ENCODE results near the gene DMRTB1.

The DMRTB1 gene

DNA sequence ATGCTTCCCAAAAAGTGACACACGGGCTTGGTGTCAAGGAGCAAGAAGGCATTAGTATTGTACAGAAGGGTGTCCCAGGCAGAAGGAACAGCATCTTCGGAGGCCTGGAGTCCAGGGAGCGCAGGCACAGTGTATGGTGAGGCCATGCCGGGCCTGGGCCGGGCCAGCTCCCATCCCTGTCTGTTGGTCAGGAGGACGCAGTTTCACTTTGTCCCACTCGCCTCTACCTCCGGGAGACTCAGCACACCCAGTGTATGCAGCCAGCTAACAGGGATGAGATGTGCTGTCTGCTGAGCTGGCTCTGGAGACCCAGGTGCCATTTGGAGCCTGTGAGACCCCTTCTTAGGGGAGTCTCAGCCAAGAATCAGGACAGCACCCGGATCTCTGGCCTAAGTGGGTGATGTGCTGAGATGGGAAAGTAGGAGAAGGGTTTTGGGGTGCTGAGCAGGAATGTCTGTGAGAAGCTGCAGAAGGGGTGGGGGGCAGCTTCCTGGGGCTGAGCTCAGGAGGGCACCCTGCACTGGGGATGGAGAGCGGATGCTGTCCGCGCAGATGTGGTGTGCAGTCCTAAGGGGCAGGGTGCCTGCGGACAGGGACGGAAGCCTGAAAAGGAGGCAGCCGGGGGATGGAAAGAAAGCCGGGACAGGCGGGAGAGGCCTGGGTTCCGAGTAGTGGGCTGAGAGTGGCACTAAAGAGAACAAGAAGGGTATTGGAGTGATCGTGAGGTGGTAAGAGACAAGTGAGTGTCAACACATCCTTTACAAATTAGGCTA, 25.7 kb downstream of the DMRTB1 start:
- WGBS, 2 experiments, result 88 to 92% methylated on average over 19 of the region's 19 CpGs
- no peaks in the 10 kb centered on the region for H3K27me3 ChIP-seq (ENCODE audit: control insufficient read depth, insufficient read depth, low read length, poor library complexity, severe bottlenecking)

DNA sequence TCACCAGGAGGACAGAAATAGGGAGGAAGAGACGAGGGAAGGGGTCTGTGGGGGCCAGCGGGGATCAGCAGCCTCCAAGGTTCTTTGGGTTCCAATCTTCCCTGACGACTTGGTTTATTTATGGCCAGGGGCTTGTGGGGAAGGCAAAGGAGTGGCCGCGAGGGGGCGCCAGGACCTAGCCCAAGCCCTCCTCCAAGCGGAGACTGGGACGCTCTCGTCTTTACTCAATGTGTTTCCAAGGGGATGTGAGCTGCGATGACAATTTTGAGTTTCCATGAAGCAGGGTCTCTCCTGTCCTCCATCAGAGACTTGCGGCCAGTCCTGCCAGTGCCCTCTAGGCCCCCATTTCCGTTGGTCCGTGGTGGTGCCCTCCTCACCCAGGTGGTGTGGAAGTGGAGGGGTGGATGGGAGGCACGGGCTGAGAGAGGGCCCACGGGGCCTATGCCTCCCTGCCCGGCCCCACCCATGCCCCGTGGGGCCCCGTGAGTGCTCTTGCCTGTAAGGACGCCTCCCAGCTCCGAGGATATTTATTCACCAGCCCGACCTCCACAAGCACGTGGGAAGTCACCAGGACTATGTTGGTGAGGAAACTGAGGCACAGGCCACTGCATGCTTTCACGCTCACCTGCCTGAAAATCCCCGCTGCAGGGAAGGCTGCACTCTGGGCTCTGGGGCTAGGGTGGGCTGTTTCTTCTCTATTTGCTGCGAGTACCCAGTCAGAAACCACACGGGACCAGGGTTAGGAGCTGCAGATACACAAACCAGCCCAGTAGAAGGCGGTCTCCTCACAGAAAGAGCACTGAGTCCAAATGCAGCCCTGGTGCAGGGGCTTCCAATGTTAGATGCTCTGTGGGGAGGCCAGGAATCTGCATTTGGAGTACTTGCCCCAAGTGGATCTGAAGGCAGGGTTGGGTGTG, 26.5 kb downstream of the DMRTB1 start:
- Histone ChIP-seq H3K4me3 (ENCODE audit: insufficient read depth, low read depth, low read length) (no peak overlapping the region), H3K4me1 (ENCODE audit: control insufficient read depth, insufficient read depth, low read length) (no peaks in the 10 kb centered on the region), H3K36me3 (ENCODE audit: control insufficient read depth, insufficient read depth, low read length) (no peaks in the 10 kb centered on the region), H3K27me3 (ENCODE audit: control insufficient read depth, insufficient read depth, low read length, poor library complexity, severe bottlenecking) (no peaks in the 10 kb centered on the region), H3K9me3 (ENCODE audit: control insufficient read depth, low read length) (no peaks in the 10 kb centered on the region), H3K27ac (ENCODE audit: insufficient read depth, low read depth, low read length, poor library complexity, severe bottlenecking) (no peak overlapping the region)
- 37 to 39% methylated on average over 27 of the region's 27 CpGs for WGBS, 2 experiments

More for the DNA sequence above, 25.7 kb downstream of the DMRTB1 start:
- Histone ChIP-seq H3K36me3 (ENCODE audit: control insufficient read depth, insufficient read depth, low read length) (no peaks in the 10 kb centered on the region), H3K27ac (ENCODE audit: insufficient read depth, low read depth, low read length, poor library complexity, severe bottlenecking) (no peak overlapping the region), H3K9me3 (ENCODE audit: control insufficient read depth, low read length) (no peaks in the 10 kb centered on the region), H3K4me3 (ENCODE audit: insufficient read depth, low read depth, low read length) (no peak overlapping the region), H3K4me1 (ENCODE audit: control insufficient read depth, insufficient read depth, low read length) (no peaks in the 10 kb centered on the region)

DNA sequence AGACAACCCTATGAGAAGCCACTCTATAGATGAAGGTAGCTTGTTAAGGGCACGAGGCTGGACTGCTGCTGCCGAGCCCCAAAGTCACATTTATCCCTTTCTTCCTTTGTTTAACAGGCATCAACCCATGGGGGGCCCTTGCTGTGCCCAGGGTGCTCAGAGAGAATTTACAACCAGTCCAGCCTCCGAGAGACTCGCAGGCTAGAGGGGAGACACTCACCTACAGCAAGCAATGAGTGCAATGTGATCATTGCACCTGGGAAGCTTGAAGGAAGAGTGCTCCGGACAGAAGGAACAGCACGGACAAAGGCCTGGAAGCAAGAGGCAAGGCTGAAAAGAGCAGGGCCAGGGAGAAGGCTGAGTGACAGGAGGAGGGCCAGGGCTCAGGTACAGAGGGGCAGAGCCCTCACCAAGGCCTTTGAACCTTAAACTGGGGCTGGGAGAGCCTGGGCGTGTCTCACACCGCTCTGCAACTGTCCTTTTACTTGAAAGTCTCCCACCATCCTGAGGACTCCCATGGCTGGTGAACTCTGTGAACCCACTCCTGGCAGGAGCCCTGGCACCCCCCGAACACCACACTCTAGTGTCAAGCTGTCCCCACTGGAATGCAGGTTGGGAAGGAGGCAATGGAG, 27.3 kb downstream of the DMRTB1 start:
- H3K4me3 ChIP-seq (ENCODE audit: insufficient read depth, low read depth, low read length), result no peak overlapping the region
- H3K4me1 ChIP-seq (ENCODE audit: control insufficient read depth, insufficient read depth, low read length), result no peaks in the 10 kb centered on the region
- H3K27ac ChIP-seq (ENCODE audit: insufficient read depth, low read depth, low read length, poor library complexity, severe bottlenecking), result no peak overlapping the region
- no peaks in the 10 kb centered on the region for H3K9me3 ChIP-seq (ENCODE audit: control insufficient read depth, low read length)
- no peaks in the 10 kb centered on the region for H3K27me3 ChIP-seq (ENCODE audit: control insufficient read depth, insufficient read depth, low read length, poor library complexity, severe bottlenecking)
- no peaks in the 10 kb centered on the region for H3K36me3 ChIP-seq (ENCODE audit: control insufficient read depth, insufficient read depth, low read length)
- WGBS, 2 experiments, result 79% methylated on average over 9 of the region's 9 CpGs

DNA sequence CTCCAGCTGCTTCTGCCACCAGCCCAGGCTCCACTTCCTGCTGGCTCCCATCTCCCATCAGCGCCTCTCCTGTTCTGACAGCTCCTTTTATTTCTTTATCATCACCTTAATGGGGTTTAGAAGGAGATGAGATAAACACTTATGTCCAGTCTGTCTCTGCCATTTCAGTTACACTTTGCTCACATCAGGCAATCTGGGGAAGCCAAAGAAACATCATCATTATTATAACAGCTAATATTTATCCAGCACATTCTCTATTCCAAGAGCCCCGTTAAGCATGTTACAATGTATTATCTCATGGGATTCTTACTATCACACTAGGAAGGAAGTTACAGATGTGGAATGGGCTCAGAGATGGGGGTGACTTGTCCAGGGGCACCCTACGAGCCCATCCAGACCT, 31.2 kb downstream of the DMRTB1 start:
- H3K36me3 ChIP-seq (ENCODE audit: control insufficient read depth, insufficient read depth, low read length), result no peaks in the 10 kb centered on the region
- no peaks in the 10 kb centered on the region for H3K4me1 ChIP-seq (ENCODE audit: control insufficient read depth, insufficient read depth, low read length)
- 81 to 87% methylated on average over 2 to 3 of the region's 3 CpGs for WGBS, 2 experiments
- H3K9me3 ChIP-seq (ENCODE audit: control insufficient read depth, low read length), result no peaks in the 10 kb centered on the region
- no peak overlapping the region for H3K27ac ChIP-seq (ENCODE audit: insufficient read depth, low read depth, low read length, poor library complexity, severe bottlenecking)
- no peak overlapping the region for H3K4me3 ChIP-seq (ENCODE audit: insufficient read depth, low read depth, low read length)
- H3K27me3 ChIP-seq (ENCODE audit: control insufficient read depth, insufficient read depth, low read length, poor library complexity, severe bottlenecking), result no peaks in the 10 kb centered on the region

DNA sequence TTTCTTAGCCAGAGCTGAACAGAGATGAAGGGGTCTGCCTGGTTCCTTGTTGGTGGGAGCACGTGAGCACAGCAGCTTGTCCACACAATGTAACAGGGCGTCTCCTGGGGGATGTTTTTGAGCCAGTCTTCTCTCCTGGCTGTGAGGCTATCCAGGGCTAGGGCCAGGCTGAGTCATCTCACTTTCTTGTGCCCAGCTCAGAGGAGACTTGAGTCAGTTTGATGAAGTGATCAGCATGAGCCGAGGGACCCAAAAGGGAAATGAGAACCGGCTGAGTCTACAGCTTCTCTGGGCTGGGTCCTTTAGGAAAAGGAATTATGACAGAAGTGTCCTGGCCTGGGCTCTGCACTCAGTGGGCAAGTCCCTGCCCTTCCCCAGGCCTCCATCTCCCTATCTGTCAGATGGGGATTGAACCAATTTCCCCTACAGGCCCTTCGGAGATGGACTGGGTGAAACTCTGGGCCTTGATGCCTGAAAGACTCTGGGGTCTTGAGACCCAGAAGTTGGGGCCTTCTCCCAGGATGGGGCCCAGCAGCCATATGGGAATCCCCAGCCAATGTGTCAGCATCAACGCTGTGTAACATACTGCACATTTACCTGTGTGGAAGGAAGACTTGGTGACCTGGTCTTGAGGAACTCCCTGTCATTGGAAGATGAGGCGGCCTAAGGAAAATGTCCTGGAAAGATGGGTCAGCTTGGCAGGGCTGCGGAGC, 36.6 kb downstream of the DMRTB1 start:
- Histone ChIP-seq H3K4me1 (ENCODE audit: control insufficient read depth, insufficient read depth, low read length) (peaks cover 11% of the 10 kb centered on the region), H3K4me3 (ENCODE audit: insufficient read depth, low read depth, low read length) (no peak overlapping the region), H3K27ac (ENCODE audit: insufficient read depth, low read depth, low read length, poor library complexity, severe bottlenecking) (no peak overlapping the region), H3K36me3 (ENCODE audit: control insufficient read depth, insufficient read depth, low read length) (no peaks in the 10 kb centered on the region), H3K9me3 (ENCODE audit: control insufficient read depth, low read length) (no peaks in the 10 kb centered on the region), H3K27me3 (ENCODE audit: control insufficient read depth, insufficient read depth, low read length, poor library complexity, severe bottlenecking) (no peaks in the 10 kb centered on the region)
- 92% methylated on average over 8 of the region's 8 CpGs for WGBS, 2 experiments

DNA sequence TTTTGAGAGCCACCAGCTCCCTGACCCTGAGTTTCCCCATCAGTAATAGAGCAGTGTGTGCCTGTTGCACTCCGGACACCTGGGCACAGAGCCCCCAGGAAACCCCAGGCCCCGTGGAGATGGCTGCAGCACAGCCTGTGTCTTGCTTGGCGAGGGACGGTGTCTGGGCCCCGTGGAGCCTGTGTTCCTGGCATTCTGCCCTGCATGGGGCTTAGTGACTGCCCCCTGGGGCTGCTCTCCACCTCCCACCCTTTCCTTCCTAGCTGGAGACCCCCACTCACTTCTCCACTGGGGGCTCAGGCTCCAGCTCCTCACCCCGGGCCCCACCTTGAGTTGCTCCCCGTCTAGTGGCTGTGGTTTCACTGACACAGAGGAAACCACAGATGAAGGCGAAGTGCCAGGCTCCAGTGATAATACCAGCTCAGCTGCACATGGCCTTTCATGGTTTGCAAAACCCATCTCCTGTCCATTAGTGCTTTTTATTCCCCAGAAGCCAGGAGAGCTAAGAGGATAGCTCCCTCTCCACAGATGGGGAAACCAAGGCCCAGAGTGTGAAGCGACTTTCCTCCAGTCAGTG, 39.4 kb downstream of the DMRTB1 start:
- Histone ChIP-seq H3K27me3 (ENCODE audit: control insufficient read depth, insufficient read depth, low read length, poor library complexity, severe bottlenecking) (no peaks in the 10 kb centered on the region), H3K9me3 (ENCODE audit: control insufficient read depth, low read length) (no peaks in the 10 kb centered on the region), H3K4me3 (ENCODE audit: insufficient read depth, low read depth, low read length) (no peak overlapping the region), H3K36me3 (ENCODE audit: control insufficient read depth, insufficient read depth, low read length) (no peaks in the 10 kb centered on the region), H3K4me1 (ENCODE audit: control insufficient read depth, insufficient read depth, low read length) (peaks cover 25% of the 10 kb centered on the region), H3K27ac (ENCODE audit: insufficient read depth, low read depth, low read length, poor library complexity, severe bottlenecking) (no peak overlapping the region)
- WGBS, 2 experiments, result 86 to 87% methylated on average over 9 of the region's 9 CpGs

DNA sequence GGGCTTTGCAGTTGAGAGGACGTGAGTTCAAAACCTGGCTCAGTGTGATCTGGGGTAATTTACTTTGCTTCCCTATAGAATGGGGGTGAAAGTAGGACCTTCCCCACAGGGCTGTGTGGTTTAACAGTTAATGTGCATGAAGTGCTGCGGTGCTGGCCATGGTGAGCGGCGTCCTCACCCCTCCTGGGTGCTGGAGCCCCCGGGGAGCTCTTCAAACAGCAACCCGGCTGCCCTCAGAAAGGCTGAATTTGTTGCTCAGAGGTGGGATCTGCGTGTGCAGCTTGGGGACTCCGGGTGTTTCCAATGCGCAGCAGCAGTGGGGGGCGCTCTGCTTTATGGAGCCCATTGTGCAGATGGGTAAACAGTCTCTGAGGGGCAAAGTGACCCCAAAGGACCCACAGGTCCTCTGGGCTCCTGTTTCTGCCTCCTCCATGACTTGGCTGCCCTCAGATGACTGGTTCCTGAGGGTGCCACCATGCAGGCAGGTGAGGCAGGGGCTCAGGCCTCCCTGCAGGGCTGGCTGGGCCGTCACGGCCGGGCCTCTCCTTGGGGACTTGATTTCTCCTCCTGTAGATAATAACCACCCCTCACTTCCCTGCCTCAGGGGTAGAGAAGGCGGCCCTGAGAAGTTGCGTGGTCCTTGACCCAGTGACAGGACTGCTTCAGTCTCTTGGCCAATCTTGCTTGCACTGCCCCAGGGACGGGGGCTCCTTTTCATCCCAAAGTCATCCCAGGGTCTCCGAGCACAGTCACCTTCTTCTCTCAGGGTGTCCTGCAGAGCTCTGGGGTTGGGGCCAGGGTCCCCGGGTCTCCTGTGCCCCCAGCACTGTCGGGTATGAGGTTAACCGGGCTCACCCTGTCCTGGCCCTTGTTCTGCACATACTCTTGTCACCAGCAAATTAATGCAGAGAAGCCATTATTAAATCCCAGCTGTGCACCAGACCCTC, 40.3 kb downstream of the DMRTB1 start:
- no peak overlapping the region for H3K27ac ChIP-seq (ENCODE audit: insufficient read depth, low read depth, low read length, poor library complexity, severe bottlenecking)
- WGBS, 2 experiments, result 91% methylated on average over 20 of the region's 20 CpGs

DNA sequence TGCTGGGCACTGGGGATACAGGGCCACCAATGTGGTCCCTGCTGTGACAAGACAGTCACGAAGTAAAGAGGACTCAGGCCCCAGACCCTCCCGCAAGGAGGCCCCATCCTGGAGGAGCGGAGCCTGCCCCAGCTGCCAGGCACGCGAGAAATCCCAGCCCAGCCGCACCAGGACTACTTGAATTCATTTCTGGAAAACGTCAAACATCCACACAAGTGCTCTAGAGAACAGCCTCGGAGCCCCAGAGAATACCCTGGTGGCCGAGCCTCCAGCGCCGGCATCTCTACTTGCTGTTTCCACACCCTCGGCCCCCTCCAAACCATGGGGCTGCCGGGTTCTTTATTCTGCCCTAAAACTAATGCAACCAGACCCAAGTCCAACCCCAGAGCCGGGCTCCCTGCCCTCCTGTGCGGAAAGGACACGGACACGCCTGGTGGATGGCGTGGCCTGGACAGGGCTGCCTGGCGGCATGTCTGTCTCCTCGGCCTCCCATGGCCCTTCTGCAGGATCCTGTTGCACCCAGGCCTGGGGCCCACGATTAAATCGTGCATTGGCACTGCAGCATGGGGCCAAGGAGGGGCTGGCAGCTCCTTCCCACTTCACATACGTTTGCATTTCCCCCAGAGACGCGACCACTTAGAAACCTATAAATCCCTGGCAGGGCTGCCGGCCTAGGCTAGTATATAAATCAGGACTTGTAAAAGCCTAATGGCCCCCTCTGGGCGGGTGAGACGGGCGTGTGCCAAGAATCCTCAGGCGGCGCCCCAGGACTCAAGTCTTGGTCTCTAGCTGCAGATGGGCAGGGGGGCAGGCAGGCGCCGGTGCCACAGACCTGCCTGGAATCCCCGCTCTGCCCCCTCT, 41.2 kb downstream of the DMRTB1 start:
- no peaks in the 10 kb centered on the region for H3K9me3 ChIP-seq (ENCODE audit: control insufficient read depth, low read length)
- H3K36me3 ChIP-seq (ENCODE audit: control insufficient read depth, insufficient read depth, low read length), result no peaks in the 10 kb centered on the region
- H3K27ac ChIP-seq (ENCODE audit: insufficient read depth, low read depth, low read length, poor library complexity, severe bottlenecking), result no peak overlapping the region
- H3K4me1 ChIP-seq (ENCODE audit: control insufficient read depth, insufficient read depth, low read length), result peaks cover 36% of the 10 kb centered on the region
- H3K27me3 ChIP-seq (ENCODE audit: control insufficient read depth, insufficient read depth, low read length, poor library complexity, severe bottlenecking), result no peaks in the 10 kb centered on the region
- no peak overlapping the region for H3K4me3 ChIP-seq (ENCODE audit: insufficient read depth, low read depth, low read length)
- WGBS, 2 experiments, result 88% methylated on average over 34 of the region's 34 CpGs

More for the DNA sequence above, 40.3 kb downstream of the DMRTB1 start:
- Histone ChIP-seq H3K27me3 (ENCODE audit: control insufficient read depth, insufficient read depth, low read length, poor library complexity, severe bottlenecking) (no peaks in the 10 kb centered on the region), H3K9me3 (ENCODE audit: control insufficient read depth, low read length) (no peaks in the 10 kb centered on the region), H3K4me1 (ENCODE audit: control insufficient read depth, insufficient read depth, low read length) (peaks cover 31% of the 10 kb centered on the region), H3K4me3 (ENCODE audit: insufficient read depth, low read depth, low read length) (no peak overlapping the region), H3K36me3 (ENCODE audit: control insufficient read depth, insufficient read depth, low read length) (no peaks in the 10 kb centered on the region)

Data from ectodermal cell (in vitro differentiated cells).